Stimulated activated CD4-positive, alpha-beta T cell treated with anti-CD3 and anti-CD28 coated beads, Interleukin-1b, Interleukin-23, amount 100 ng/mL, for 24 hours (primary cell): ENCODE measurements around the gene SORCS2.

ENCODE experiments used
- DNase-seq, 4 experiments: peaks; one replicate each; pipeline ENCODE4 v3.0.0-alpha.2; 2020; ENCODE audit warnings: low read depth in 4 of 4, low spot score in 1 of 4

The SORCS2 gene

DNA sequence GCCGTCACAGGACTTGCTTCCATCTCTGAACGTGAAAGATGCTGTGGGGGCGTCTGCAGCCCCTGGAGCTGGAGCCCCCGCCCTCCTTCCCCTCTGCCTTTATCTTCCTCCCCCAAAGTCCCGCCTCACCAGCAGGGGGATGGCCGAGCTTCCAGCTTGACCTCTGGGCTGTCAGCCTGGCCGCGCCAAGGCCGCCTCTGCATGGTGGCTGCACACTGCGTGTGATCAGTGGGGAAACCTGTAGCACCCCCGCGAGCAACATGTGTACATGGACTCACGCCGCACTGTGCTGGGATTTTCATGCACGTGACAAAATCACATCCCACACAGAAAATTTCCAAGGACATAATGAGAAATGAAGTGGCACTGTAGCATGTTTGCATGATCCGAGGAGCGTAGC is 268.9 kb downstream of the SORCS2 start:
- no peak for DNase-seq

DNA sequence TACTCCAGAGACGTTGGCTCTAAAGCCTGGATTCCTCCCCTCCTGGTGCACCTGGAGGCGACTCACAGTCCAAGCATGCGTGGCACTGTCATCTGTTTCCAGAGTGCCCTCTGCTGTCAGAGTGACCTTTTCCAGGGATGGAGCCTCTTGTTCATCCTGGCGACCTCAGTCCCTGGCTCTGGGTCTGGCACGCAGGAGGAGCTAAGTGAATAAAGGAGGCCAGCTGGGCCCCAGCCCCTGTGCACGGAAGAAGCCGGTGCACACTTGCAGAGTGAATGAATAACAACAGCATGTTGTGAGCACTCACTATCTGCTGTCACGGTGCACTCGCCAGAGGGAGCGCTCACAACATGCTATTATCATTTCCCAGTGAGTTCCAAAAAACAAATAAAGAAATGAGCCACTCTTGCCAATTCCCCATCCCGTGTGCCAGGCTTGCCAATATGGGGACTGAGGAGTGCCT is 270.2 kb downstream of the SORCS2 start:
- no peak for DNase-seq

DNA sequence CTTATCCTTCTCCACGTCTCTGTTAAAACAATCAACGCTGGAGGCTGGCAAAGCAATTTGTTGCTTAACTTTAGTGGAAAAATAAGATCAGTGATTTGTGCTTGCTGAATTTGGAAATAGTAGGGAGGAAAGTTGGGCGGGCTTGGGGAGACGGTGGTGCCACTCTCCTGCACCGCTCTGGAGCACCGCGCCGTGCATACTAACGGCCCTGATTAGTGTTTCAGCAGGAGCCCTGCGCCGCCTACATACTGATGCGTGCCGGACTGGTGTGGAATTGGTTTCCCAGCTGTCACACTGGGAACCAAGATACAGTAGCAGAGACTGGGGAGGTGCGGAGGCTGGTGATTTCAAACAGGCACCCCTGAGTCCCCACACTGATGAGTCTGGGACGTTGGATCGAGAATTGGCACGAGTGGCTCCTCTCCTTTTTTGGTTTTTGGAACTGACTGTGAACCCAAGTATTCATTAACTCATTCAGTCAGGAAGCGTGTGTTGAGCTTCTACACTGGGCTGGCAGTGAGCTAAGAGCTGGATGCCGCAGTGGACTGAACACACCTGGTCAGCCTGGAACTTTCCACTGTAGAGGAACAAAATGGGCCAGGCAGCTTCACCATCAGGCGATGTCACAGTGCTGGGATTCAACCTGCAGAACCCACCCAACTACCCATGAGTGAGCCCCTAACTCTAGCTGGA is 271.4 kb downstream of the SORCS2 start:
- no peak for DNase-seq

DNA sequence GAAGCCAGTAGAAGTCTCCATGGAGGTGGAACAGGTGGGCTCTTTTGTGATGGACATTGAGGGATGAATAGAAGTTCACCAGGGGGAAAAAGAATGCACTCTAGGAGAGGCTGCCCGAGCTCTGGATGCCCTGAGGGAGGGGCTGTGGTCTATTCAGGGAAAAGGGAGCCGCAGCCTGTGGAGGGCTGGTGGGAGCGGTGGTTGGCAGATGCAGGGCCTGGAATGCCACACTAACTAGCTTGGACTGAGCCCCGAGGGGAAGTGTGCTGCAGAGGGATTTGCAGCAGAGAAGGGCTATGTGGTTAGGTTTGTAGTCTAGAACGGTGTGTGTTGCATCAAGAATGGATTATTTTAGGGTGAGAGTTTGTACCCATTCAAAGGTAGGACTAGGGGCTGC is 271.9 kb downstream of the SORCS2 start:
- no peak for DNase-seq

DNA sequence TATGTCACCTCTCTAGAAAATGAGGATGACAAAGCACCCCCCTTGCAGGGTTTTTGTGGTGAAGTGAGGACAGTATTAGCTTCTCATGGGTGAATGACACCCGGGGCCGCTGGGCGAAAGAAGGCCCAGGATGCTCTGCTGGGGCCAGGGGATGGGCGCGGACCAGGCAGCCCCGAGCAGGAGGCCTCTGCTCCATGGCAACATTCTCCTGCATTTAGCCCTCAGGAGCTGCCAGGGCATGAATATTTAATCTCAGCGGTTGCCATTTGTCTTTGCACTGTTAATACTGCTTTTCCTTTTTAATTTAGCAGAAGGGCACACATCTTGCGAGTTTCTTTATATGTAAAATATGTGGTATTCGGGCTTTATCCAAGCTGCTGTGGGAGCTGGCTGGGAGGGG is 272.7 kb downstream of the SORCS2 start:
- no peak for DNase-seq

DNA sequence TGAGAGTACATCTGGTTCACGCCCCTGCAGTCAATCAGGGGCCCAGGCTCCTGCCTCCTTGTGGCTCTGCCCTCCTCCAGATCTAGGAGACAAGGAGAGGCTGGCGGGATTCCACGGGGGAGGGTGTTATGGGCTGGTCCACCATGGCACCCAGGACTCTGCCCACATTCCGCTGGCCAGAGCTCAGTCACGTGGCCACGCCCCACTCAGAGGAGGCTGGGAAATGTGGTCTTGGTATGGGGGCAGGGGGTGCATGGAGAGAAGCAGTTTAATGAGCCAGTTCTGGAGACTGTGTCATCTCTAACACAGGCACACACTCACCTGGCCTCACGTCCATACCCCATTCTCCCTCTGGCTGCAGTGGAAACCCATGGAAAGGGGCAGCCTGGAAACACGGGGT is 273.9 kb downstream of the SORCS2 start:
- no peak for DNase-seq

DNA sequence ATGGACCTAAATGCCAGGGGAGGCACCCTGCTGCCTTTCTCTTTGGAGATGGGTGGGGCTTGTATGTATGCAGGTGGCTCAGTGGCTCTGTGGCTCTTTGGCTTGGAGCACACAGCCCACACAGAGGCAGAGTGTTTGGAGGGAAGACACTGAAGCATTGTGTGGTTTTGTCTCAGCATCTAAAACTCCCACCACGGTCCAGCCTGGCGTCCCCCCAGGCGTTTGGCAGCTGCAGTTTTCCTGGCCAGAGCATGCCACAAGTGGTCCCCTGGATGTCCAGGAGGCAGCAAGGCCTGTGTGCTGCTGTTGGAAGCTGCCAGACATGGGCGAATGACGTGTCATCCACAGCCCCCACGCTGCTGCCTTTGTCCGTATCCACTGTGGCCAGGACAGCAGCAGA is 274.6 kb downstream of the SORCS2 start:
- DNase-seq = no peak

DNA sequence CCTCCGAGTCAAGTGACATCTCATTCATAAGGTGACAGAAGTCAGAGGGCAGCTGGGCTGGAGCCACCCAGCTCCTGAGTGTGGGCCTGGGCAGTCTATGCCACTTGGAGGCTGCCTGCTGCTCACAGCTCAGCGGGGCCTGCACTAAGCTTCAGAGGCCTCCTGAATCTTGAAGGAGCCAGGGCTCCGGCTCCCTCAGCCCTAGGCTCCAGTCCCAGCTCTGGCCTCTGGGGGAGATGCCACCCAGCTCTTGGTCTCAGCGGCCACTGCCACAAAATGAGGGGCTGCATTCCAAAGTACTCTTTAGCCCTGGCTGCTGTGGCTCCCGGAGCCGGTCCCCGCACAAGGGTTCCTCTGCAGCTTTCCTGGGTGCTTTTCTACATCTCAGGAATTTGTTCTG is 275.1 kb downstream of the SORCS2 start:
- DNase-seq = no peak

DNA sequence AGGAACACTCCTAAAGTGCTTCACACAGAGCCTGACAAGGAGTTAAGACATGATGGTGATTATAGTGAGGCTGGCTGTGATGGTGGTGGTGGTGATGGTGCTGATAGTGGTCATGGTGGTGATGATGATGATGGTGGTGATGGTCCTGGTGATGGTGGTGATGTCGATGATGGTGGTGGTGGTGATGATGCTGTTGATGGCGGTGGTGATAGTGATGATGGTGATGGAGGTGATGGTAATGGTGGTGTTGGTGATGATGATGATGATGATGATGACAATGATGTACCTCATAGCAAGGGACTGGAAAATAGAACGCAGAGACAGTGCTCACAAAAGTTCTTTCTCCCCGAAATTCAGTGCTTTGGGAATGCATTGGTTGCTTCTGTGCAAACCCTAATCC is 276.7 kb downstream of the SORCS2 start:
- DNase-seq = no peak

DNA sequence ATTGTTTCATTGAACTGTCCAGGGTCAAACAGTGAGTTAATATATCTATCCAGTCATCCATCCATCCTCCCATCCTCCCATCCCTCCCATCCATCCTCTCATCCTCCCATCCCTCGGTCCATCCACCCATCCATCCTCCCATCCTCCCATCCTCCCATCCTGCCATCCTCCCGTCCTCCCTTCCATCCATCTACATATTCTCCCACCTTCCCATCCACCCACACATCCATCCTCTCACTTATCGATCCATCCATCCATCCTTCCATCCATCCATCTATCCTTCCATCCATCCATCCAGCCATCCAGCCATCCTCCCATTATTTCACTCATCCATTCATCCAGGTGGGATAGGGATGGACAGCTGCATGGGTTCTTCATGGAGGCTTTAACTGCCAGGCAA is 277.8 kb downstream of the SORCS2 start:
- DNase-seq = no peak

DNA sequence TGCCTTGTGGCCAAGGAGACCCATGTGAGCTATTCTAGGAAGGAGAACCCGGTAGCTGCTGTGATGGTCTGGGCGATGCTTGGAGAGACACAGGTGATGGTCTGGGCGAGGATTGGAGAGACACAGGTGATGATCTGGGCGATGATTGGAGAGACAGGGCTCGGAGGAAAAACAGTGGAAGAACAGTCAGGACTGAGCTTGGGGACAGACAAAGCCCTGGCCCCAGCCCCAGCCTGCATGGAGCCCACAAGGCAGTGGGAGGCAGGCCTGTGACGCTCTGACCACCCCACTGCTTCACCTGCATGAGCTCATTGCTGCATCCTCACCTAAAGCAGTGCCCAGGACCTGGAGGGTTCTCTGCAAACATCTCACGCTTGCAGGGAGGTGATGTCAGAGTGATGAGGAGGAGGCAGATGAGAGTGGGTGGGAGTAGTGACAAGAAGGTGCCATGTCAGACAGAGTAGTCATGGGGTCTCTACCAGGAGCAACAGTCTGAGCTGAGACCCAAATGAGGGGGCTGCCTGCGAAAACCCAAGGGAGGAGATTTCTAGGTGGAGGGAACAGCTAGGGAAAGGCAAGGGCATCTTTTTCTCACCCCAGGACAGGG is 278.3 kb downstream of the SORCS2 start:
- no peak for DNase-seq

DNA sequence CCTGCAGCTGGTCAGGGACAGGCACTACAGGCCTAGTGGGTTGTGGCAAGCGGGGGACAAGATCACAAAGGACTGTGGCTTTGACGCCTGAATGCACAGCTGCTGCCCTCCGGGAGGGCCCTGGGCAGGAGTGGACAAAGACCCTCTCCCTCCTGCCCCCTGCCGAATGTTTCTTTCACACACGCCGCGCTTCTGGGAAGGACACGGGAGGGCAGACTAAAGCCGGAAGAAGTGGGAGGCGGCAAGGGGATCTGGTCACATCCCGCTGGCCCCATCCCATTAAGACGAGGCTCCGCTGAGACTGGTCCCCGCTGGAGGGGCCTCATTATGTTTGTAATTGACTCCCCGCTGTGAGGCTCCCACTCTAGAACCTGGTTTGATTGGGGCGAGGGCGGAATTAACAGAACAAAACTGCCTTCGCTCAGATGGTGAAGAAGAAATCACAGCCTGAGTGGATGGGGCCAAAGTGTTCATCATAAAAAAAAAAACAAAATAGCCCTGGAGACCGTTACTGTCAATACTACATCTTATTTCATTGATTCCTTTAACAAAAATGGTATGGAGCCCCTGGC is 280.2 kb downstream of the SORCS2 start:
- DNase-seq = no peak

DNA sequence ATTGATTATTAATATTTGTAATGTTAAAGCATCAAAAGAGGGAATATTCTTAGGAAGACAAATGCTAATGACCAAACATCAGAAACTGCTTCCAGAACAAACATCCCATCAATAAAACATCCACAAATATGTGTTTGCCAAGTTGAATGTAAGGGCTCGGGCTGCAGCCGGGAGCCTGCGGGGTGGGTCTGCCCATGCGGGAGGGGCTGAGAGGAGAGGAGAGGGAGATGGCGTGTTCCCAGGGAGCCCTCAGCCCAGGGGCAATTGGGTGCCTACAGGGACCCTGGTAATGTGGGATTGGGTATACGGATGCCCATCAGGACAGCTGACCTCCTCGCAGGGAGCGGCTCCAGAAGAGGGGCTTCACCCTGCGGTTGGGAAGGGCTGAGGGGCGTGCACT is 280.7 kb downstream of the SORCS2 start:
- DNase-seq = no peak

DNA sequence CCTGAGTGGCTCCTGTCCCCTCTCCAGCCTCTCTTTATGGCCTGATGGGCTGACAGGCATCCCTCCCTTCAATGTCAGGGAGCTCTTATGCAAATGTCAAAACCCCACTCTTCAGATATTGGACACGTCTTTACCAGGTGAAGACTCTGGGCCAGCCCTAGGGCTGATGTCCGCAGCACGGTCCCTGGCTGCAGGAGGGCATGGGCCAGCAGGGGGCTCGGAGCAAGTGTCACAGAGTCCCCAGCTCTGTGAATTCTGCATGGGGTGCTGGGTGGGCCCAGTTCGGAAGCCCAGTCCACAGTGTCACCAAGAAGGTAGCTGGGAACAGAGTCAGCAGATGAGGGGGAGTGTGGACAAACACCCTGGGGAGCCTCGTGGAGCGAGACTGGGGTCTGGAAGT is 282.0 kb downstream of the SORCS2 start:
- no peak for DNase-seq

DNA sequence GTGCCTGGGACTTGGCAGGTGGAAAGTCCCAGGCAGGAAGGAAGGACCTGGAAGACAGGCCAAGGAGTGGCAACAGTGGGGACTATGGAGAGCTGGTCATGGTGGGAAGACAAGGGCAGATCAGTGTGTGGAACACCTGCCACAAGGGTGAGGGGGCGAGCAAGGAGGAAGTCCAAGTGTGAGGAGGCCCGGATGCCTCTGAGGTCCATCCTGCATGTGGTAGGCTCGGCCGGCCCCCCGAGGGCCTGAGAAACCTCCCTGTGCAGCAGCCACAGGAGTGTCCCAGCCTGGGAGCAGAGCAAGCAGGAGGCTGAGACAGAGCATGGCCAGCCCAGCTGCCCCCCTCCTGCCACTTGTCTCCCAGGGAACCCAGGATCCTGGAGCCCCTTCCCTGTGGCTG is 282.9 kb downstream of the SORCS2 start:
- no peak for DNase-seq

DNA sequence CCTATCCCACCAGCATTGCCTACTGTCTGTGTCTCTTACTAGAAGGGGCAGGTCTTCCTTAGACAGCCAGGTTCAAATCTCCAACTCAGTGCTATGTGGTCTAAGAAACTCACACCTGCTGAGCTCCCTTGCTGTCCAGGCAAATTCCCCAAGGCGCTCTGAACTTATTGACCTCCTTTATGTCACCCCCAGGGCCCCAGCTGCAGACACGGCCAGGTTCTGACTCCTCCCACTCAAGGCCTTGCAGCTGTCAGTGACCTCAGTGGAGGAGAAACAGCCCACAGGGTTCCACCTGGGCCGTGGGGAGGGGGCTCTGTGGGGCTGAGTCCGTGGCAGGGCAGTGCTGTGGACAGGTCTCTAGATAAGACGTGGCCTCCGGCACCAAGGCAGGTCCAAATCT is 284.5 kb downstream of the SORCS2 start:
- no peak for DNase-seq

DNA sequence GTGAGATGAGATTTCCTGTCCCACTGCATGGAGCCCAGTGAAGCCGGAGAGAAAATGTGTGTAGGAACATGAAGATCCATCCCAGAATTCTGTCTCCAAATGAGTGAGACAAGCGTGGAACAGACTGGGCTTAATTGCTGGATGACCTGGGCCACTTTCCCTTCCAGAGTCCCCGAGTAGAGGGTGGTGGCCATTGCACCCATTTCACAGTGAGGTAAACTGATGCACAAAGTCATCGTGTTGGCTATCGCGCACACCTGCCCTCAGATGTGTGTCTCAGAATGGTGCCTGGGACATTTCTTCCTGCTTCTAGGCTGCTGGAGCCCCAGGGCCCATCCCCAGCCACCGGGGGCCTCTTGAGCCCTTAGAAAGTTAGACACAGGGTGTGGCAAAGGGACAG is 285.4 kb downstream of the SORCS2 start:
- DNase-seq = no peak

DNA sequence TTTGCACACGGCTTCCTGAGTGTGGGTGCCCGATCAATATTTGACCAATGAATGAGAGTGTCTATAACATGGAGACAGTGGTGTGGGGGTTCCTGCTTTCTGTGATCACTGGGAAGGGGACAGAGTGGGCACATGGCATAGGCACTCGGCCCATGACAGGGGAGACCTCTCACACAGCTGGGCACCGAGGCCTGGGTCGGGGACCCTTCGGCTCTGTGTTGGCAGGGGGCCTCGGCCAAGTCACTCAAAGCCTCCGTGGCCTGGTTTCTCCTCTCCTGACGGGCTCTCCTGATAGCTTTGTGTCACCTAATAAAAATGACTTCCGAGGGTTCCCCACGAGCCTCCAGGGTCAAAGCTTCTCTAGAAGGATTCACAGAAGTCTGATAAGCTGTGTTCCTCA is 286.3 kb downstream of the SORCS2 start:
- DNase-seq = no peak

DNA sequence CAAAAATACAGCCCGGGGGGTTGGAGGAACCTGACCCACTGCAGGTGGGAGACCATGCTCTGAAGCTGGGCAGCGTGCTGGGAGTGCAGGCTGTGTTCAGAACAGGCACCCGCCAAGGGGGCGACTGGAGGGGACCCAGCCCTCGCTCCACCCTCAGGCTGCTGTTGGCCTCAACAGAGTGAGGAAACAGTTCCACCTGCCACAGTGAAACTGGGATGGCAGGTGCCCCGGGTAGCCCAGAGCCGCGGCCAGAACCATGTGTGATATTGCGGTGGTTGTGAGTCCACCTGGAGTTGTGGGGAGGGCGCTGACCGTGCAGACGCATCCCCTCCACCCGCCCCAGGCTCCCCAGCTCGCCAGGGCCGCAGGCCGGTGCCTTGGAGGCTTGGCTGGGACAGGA is 288.1 kb downstream of the SORCS2 start:
- no peak for DNase-seq

DNA sequence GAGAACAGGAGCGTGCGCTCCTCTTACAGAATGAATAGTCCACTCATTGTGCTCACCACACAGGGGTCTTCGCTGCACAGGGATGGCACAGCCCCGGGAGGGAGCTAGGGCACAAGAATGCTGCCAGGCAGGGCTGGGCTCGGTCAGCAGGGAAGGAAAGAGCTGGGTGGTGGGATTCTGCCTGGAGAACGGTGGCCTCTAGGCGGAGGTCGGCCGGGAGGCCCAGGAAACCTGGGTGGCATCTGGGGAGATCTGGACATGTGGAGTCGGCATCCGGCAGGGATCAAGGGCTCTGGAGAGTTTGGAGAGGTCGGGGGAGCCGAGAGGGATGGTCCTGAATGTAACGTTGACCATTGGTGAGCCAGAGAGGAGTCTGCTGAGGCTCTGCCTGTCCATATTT is 288.9 kb downstream of the SORCS2 start:
- DNase-seq = no peak

DNA sequence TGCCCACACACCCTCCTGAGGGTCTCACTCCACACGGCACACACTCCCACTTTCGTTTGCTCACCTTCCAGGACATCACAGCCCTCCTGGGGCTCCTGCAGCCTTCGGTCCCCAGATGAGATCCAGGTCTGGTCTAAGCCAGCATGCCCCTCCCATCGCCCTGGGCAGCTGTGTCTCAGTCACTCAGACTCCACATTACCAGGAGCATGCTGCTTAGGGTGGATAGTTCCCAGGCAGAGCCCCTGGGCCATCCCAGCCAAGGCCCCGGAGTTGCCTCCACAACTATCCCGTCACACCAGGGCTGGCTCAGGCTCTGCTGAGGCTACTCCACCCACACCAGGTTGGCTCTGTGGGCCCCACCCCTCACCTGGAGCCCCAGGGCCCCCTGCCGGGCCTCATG is 292.8 kb downstream of the SORCS2 start:
- DNase-seq = no peak

DNA sequence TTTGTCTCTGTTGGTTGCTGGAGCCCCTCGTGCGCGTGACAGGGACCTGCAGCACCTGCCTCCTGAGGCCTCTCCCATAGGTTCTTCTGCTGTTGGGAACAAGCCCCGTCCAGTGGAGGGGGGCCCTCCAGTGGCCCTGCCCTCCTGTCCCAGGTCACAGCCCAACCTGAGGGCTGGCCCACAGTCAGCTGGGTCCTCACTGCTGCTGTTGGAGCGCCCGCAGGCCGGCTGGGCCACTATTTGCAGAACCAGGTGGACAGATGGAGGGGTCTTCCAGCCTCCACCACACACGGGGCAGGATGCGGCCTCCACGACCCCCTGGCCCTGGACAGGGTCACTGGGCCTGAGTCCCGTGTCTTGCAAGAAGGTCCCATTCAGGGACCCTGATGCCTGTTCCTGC is 293.8 kb downstream of the SORCS2 start:
- no peak for DNase-seq

DNA sequence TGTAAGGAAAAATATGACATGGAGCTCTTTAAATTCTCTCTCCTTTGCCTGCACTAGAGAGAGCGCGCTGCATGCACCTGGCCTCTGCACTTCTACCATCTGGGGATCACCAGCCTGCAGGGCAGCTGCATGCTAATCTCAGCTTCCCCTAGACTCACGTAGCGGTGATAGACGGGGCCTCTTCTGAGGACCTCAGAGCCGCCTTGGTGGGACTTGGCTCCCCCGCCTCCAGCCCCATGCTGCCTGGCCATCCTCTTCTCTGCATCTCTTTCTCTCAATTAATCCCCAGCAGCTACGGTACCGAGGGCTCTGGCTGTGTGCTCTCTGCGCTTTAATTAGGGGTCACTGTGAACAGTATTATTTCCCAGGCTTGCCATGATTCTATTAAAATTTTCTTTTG is 295.2 kb downstream of the SORCS2 start:
- no peak for DNase-seq
